ENCODE results near the gene ARHGAP6.

- TF ChIP-seq CTCF (conservative IDR thresholded peaks at IDR 0.05; ENCODE audit: low read depth, low read length) = no peak
- TF ChIP-seq MXI1 (IDR thresholded peaks at IDR 0.05; ENCODE audit: borderline replicate concordance, low read depth, low read length) = no peak
- TF ChIP-seq MAZ (IDR thresholded peaks at IDR 0.05; ENCODE audit: borderline replicate concordance, low read depth, low read length) = no peak
- TF ChIP-seq POLR2A (IDR thresholded peaks at IDR 0.05; ENCODE audit: low read depth, low read length) = no peak
- TF ChIP-seq CEBPB (IDR thresholded peaks at IDR 0.05; ENCODE audit: low read depth, low read length) = no peak
Observed at GRCh38 chrX:11386812-11387211, 278.9 kb downstream of the ARHGAP6 start.
